Measurements from ENCODE around the gene BAD.

DNA sequence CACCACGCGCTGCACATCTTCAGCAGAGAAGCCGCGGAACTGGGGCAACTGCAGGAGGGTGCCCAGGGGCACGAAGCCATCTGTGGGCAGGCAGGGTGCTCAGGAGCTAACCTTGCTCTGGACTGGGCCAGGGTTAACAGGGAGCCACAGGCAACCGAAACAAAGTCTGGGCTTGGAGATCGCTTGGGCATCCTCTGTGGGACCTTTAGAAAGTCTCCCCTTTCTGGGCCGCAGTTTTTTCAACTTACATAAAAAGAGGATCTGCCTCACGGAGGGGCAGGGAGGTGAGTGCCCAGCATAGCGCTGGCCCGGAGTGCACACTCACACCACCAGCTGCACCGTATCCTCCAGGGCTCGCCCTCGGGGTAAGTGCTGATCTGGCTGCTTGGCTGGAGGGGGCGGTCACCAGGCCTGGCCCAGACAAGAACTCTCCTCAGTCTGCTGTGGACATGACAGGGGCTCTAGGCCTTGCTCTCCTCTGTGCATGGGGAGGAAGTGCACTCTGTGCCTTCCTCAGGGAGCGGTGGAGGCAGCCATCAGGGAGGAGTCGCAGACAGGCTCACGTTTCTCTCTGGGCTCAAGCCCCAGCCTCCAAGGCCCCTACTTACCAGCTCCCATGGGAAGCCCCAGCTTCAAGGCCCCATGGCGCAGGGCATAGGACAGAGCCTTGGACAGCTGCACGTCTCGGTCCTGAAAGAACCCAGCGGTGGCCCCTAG, 59.4 kb downstream of the BAD start:
- TF ChIP-seq, protein P1, sequence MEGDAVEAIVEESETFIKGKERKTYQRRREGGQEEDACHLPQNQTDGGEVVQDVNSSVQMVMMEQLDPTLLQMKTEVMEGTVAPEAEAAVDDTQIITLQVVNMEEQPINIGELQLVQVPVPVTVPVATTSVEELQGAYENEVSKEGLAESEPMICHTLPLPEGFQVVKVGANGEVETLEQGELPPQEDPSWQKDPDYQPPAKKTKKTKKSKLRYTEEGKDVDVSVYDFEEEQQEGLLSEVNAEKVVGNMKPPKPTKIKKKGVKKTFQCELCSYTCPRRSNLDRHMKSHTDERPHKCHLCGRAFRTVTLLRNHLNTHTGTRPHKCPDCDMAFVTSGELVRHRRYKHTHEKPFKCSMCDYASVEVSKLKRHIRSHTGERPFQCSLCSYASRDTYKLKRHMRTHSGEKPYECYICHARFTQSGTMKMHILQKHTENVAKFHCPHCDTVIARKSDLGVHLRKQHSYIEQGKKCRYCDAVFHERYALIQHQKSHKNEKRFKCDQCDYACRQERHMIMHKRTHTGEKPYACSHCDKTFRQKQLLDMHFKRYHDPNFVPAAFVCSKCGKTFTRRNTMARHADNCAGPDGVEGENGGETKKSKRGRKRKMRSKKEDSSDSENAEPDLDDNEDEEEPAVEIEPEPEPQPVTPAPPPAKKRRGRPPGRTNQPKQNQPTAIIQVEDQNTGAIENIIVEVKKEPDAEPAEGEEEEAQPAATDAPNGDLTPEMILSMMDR (IDR thresholded peaks at IDR 0.05), result no peak
- no peak for TF ChIP-seq POLR2A (IDR thresholded peaks at IDR 0.05)
